ENCODE data around the gene MYO3A. TPM values are rescaled to one million over a fixed set of nuclear protein-coding genes. Genes with fewer than 3 reads are reported as not detected.
A peak's percentile ranks its signal among the peaks of the same experiment; 100 is the strongest.

Gene MYO3A
- total and polyA plus RNA-seq, 2 experiments from 2014 or later, result 3.0 to 10.7 TPM

GRCh38 chr10:26222563-26222962 is 288.5 kb downstream of the MYO3A start (continued):
- TF ChIP-seq, protein P1, sequence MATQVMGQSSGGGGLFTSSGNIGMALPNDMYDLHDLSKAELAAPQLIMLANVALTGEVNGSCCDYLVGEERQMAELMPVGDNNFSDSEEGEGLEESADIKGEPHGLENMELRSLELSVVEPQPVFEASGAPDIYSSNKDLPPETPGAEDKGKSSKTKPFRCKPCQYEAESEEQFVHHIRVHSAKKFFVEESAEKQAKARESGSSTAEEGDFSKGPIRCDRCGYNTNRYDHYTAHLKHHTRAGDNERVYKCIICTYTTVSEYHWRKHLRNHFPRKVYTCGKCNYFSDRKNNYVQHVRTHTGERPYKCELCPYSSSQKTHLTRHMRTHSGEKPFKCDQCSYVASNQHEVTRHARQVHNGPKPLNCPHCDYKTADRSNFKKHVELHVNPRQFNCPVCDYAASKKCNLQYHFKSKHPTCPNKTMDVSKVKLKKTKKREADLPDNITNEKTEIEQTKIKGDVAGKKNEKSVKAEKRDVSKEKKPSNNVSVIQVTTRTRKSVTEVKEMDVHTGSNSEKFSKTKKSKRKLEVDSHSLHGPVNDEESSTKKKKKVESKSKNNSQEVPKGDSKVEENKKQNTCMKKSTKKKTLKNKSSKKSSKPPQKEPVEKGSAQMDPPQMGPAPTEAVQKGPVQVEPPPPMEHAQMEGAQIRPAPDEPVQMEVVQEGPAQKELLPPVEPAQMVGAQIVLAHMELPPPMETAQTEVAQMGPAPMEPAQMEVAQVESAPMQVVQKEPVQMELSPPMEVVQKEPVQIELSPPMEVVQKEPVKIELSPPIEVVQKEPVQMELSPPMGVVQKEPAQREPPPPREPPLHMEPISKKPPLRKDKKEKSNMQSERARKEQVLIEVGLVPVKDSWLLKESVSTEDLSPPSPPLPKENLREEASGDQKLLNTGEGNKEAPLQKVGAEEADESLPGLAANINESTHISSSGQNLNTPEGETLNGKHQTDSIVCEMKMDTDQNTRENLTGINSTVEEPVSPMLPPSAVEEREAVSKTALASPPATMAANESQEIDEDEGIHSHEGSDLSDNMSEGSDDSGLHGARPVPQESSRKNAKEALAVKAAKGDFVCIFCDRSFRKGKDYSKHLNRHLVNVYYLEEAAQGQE (IDR thresholded peaks at IDR 0.05; ENCODE audit: unreplicated experiment), result no peak
- no peak for TF ChIP-seq NANOG (IDR thresholded peaks at IDR 0.05; ENCODE audit: borderline replicate concordance)
- no peak for TF ChIP-seq POLR2AphosphoS5 (IDR thresholded peaks at IDR 0.05; ENCODE audit: low read depth)
- TF ChIP-seq ZNF331 (CRISPR knock-in tag; IDR thresholded peaks at IDR 0.05; ENCODE audit: low read depth), result no peak

- Mint-ChIP-seq H3K4me1 (peaks cover 14% of the 10 kb centered on the region), H3K27ac (no peak overlapping the region), H3K4me3 (no peak overlapping the region), H3K36me3 (ENCODE audit: low read depth) (no peaks in the 10 kb centered on the region), H3K9me3 (no peaks in the 10 kb centered on the region), H3K27me3 (ENCODE audit: insufficient read depth, low read depth, poor library complexity) (peaks cover 8% of the 10 kb centered on the region)
- Histone ChIP-seq H3K4me1 (ENCODE audit: insufficient read depth) (peaks cover 13% of the 10 kb centered on the region), H4K20me1 (replicated peaks; ENCODE audit: insufficient read depth) (no peaks in the 10 kb centered on the region), H3K79me2 (replicated peaks; ENCODE audit: insufficient read depth) (no peaks in the 10 kb centered on the region), H2AFZ (0 out of 2 replicates have a peak overlapping the region, but pooled peaks have one; percentile 11), H3K27ac (ENCODE audit: low read depth) (no peak overlapping the region), H3F3A (replicated peaks; ENCODE audit: low read depth) (0 out of 2 replicates have a peak, but pooled peaks cover 4% of the 10 kb centered on the region), H3K4me2 (no peak overlapping the region), H3K4me3 (no peak overlapping the region), H3K27me3 (ENCODE audit: insufficient read depth) (peaks cover 20% of the 10 kb centered on the region), H3K36me3 (ENCODE audit: insufficient read depth) (no peaks in the 10 kb centered on the region), H3K9me2 (ENCODE audit: insufficient read depth) (no peaks in the 10 kb centered on the region)
- DNase-seq (ENCODE audit: low spot score), result no peak
- ATAC-seq, result no peak
- no peak for TF ChIP-seq ZNF114 (CRISPR knock-in tag; IDR thresholded peaks at IDR 0.05)
- TF ChIP-seq, protein P2, sequence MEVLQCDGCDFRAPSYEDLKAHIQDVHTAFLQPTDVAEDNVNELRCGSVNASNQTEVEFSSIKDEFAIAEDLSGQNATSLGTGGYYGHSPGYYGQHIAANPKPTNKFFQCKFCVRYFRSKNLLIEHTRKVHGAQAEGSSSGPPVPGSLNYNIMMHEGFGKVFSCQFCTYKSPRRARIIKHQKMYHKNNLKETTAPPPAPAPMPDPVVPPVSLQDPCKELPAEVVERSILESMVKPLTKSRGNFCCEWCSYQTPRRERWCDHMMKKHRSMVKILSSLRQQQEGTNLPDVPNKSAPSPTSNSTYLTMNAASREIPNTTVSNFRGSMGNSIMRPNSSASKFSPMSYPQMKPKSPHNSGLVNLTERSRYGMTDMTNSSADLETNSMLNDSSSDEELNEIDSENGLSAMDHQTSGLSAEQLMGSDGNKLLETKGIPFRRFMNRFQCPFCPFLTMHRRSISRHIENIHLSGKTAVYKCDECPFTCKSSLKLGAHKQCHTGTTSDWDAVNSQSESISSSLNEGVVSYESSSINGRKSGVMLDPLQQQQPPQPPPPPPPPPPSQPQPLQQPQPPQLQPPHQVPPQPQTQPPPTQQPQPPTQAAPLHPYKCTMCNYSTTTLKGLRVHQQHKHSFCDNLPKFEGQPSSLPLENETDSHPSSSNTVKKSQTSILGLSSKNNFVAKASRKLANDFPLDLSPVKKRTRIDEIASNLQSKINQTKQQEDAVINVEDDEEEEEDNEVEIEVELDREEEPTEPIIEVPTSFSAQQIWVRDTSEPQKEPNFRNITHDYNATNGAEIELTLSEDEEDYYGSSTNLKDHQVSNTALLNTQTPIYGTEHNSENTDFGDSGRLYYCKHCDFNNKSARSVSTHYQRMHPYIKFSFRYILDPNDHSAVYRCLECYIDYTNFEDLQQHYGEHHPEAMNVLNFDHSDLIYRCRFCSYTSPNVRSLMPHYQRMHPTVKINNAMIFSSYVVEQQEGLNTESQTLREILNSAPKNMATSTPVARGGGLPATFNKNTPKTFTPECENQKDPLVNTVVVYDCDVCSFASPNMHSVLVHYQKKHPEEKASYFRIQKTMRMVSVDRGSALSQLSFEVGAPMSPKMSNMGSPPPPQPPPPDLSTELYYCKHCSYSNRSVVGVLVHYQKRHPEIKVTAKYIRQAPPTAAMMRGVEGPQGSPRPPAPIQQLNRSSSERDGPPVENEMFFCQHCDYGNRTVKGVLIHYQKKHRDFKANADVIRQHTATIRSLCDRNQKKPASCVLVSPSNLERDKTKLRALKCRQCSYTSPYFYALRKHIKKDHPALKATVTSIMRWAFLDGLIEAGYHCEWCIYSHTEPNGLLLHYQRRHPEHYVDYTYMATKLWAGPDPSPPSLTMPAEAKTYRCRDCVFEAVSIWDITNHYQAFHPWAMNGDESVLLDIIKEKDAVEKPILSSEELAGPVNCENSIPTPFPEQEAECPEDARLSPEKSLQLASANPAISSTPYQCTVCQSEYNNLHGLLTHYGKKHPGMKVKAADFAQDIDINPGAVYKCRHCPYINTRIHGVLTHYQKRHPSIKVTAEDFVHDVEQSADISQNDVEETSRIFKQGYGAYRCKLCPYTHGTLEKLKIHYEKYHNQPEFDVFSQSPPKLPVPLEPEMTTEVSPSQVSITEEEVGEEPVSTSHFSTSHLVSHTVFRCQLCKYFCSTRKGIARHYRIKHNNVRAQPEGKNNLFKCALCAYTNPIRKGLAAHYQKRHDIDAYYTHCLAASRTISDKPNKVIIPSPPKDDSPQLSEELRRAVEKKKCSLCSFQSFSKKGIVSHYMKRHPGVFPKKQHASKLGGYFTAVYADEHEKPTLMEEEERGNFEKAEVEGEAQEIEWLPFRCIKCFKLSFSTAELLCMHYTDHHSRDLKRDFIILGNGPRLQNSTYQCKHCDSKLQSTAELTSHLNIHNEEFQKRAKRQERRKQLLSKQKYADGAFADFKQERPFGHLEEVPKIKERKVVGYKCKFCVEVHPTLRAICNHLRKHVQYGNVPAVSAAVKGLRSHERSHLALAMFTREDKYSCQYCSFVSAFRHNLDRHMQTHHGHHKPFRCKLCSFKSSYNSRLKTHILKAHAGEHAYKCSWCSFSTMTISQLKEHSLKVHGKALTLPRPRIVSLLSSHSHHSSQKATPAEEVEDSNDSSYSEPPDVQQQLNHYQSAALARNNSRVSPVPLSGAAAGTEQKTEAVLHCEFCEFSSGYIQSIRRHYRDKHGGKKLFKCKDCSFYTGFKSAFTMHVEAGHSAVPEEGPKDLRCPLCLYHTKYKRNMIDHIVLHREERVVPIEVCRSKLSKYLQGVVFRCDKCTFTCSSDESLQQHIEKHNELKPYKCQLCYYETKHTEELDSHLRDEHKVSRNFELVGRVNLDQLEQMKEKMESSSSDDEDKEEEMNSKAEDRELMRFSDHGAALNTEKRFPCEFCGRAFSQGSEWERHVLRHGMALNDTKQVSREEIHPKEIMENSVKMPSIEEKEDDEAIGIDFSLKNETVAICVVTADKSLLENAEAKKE (CRISPR knock-in tag; IDR thresholded peaks at IDR 0.05), result no peak
- TF ChIP-seq, protein P1 (IDR thresholded peaks at IDR 0.05; ENCODE audit: unreplicated experiment), result no peak
These were observed 291.3 kb downstream of the MYO3A start for GRCh38 chr10:26225322-26225721.
